ENCODE data around the gene ELFN2. TPM values are rescaled to one million over a fixed set of nuclear protein-coding genes. Genes with fewer than 3 reads are reported as not detected.

Gene ELFN2
- total RNA-seq, 1 donor from 2014 or later = 0.82 TPM

DNA sequence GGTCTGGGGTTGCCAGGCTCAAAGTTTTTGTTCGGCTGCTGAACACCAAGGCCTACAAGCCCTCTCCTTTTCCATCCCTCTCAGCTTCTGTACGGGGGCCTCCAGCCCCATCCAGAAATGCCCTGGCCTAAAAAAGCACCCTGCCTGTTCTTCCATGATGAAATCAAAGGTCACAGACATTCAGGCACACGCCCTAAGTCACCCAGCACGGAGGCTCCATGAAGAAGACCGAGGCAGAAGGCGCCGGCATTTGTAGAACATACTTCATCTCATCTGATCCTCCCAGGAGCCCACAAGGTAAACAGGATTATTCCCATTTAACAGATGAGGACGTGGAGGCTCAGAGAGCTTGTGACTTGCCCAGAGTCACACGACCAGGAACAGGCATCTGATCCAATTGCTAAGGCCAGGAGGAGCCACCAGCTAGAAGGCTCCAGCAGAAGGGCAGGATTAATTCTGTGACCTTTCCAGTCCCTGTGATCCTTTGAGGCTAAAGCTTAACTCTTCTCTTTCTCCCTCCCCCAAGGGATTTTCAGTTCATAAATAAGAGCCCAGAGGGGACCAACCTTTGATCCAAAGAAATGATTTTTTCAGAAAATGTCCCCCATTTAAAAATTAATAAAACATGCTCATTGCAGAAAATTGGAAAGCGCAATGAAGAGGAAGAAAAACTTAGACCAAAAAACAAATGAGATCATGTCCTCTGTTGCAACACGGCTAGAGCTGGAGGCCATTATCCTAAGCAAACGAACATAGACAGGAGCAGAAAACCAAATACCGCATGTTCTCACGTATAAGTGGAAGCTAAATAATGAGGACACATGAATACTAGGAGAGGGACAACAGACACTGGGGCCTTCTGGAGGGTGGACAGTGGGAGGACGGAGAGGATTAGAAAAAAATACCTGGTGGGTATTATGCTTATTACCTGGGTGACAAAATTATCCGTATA, 106.3 kb downstream of the ELFN2 start:
- peaks cover 39% of the 10 kb centered on the region for H3K27me3 ChIP-seq
- H3K9ac ChIP-seq = no peak overlapping the region
- TF ChIP-seq EZH2phosphoT487 (IDR thresholded peaks at IDR 0.05) (no peak), CTCF (IDR thresholded peaks at IDR 0.05) (no peak), EZH2 (IDR thresholded peaks at IDR 0.05) (no peak)
- peak overlapping the region; percentile 48 for H3K4me2 ChIP-seq
- peaks cover 16% of the 10 kb centered on the region for H3F3A ChIP-seq (ENCODE audit: low read depth)
- H3K9me3 ChIP-seq (ENCODE audit: low read depth) = no peaks in the 10 kb centered on the region
- peaks cover 50% of the 10 kb centered on the region for H3K27me3 Mint-ChIP-seq (ENCODE audit: insufficient read depth, low read depth)
- H3K79me2 ChIP-seq (ENCODE audit: low read depth) = no peaks in the 10 kb centered on the region
- H4K20me1 ChIP-seq (ENCODE audit: low read depth) = peaks cover 3% of the 10 kb centered on the region
- no peak overlapping the region for H3K4me3 ChIP-seq
- H3K27ac ChIP-seq = no peak overlapping the region
- no peaks in the 10 kb centered on the region for H3K36me3 Mint-ChIP-seq
- no peaks in the 10 kb centered on the region for H3K9me3 Mint-ChIP-seq
- H3K4me1 ChIP-seq = peaks cover 18% of the 10 kb centered on the region
- DNase-seq (ENCODE audit: low spot score) = peak; percentile 40
- no peak overlapping the region for H3K27ac Mint-ChIP-seq
- no peak overlapping the region for H3K4me3 Mint-ChIP-seq
- H3K36me3 ChIP-seq = no peaks in the 10 kb centered on the region
- H3K4me1 Mint-ChIP-seq = peaks cover 25% of the 10 kb centered on the region
- no peak overlapping the region for H2AFZ ChIP-seq (replicated peaks)

DNA sequence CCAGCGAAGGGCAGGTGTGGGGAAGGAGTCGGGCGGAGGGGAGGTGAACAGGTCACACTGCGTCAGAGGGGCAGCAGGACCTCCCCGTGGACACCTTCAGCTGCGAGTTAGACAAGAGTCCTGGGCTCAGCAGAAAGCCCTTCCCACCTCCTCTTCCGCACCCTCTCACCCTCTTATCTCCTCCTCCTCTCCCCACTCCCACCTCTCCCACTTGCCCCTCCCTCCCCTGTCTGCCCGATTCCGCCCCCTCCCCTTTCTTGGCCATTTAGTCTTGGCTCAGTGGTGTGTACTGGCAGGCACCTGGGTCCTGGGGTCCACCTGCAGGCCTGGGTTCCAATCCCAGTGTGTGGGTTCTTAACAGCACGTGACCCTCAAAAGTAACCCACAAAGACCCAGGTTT, 107.8 kb downstream of the ELFN2 start:
- no peak overlapping the region for H3K4me2 ChIP-seq
- Mint-ChIP-seq H3K27me3 (ENCODE audit: insufficient read depth, low read depth) (peaks cover 40% of the 10 kb centered on the region), H3K9me3 (no peaks in the 10 kb centered on the region), H3K4me3 (no peak overlapping the region), H3K4me1 (peaks cover 25% of the 10 kb centered on the region), H3K27ac (peak overlapping the region; percentile 17), H3K36me3 (no peaks in the 10 kb centered on the region)
- no peaks in the 10 kb centered on the region for H3K36me3 ChIP-seq
- H4K20me1 ChIP-seq (ENCODE audit: low read depth) = peaks cover 3% of the 10 kb centered on the region
- no peak overlapping the region for H3K9ac ChIP-seq
- H3K4me3 ChIP-seq = no peak overlapping the region
- TF ChIP-seq CTCF (IDR thresholded peaks at IDR 0.05) (no peak), EZH2 (IDR thresholded peaks at IDR 0.05) (no peak), EZH2phosphoT487 (IDR thresholded peaks at IDR 0.05) (no peak)
- no peak overlapping the region for H3K27ac ChIP-seq
- no peak overlapping the region for H2AFZ ChIP-seq (replicated peaks)
- H3F3A ChIP-seq (ENCODE audit: low read depth) = peaks cover 16% of the 10 kb centered on the region
- H3K79me2 ChIP-seq (ENCODE audit: low read depth) = no peaks in the 10 kb centered on the region
- no peak for DNase-seq (ENCODE audit: low spot score)
- peaks cover 24% of the 10 kb centered on the region for H3K27me3 ChIP-seq
- H3K4me1 ChIP-seq = peaks cover 11% of the 10 kb centered on the region
- no peaks in the 10 kb centered on the region for H3K9me3 ChIP-seq (ENCODE audit: low read depth)

- peaks cover 31% of the 10 kb centered on the region for H3K27me3 Mint-ChIP-seq (ENCODE audit: insufficient read depth, low read depth)
Observed at GRCh38 chr22:37318364-37319109, 108.7 kb downstream of the ELFN2 start.

More at GRCh38 chr22:37318364-37319109, 108.7 kb downstream of the ELFN2 start:
- Histone ChIP-seq H3F3A (ENCODE audit: low read depth) (peaks cover 11% of the 10 kb centered on the region), H3K27ac (no peak overlapping the region), H3K9me3 (ENCODE audit: low read depth) (no peaks in the 10 kb centered on the region), H3K27me3 (peaks cover 14% of the 10 kb centered on the region), H2AFZ (replicated peaks) (no peak overlapping the region), H3K4me2 (no peak overlapping the region), H3K4me3 (no peak overlapping the region), H4K20me1 (ENCODE audit: low read depth) (no peaks in the 10 kb centered on the region), H3K79me2 (ENCODE audit: low read depth) (no peaks in the 10 kb centered on the region), H3K9ac (no peak overlapping the region), H3K36me3 (no peaks in the 10 kb centered on the region), H3K4me1 (peaks cover 7% of the 10 kb centered on the region)
- Mint-ChIP-seq H3K36me3 (no peaks in the 10 kb centered on the region), H3K27ac (peak overlapping the region; percentile 17), H3K4me1 (peaks cover 23% of the 10 kb centered on the region), H3K4me3 (no peak overlapping the region), H3K9me3 (no peaks in the 10 kb centered on the region)
- DNase-seq (ENCODE audit: low spot score) = peak; percentile 28
- TF ChIP-seq EZH2 (IDR thresholded peaks at IDR 0.05) (no peak), CTCF (IDR thresholded peaks at IDR 0.05) (peak; percentile 23)

Other genes starting within 250 kb of the ELFN2 start
- 7.2 and 12.2 TPM in 2 replicates for gene C1QTNF6, start 239.2 kb downstream of the ELFN2 start, total RNA-seq (ENCODE audit: low replicate concordance)
- gene SSTR3, start 215.0 kb downstream of the ELFN2 start, total RNA-seq (ENCODE audit: low replicate concordance) = 0.19 and 0.53 TPM in 2 replicates
- 1.7 and 2.1 TPM in 2 replicates for gene RAC2, start 183.2 kb downstream of the ELFN2 start, total RNA-seq (ENCODE audit: low replicate concordance)
- not detected in 2 replicates for gene CYTH4, start 145.0 kb downstream of the ELFN2 start, total RNA-seq (ENCODE audit: low replicate concordance)
- 2.3 and 10.6 TPM in 2 replicates for gene MFNG, start 58.9 kb upstream of the ELFN2 start, total RNA-seq (ENCODE audit: low replicate concordance)
- gene CARD10, start 91.9 kb upstream of the ELFN2 start, total RNA-seq (ENCODE audit: low replicate concordance) = 1.5 and 6.2 TPM in 2 replicates
- gene CDC42EP1, start 133.0 kb upstream of the ELFN2 start, total RNA-seq (ENCODE audit: low replicate concordance) = 0.84 and 1.8 TPM in 2 replicates
- not detected in 2 replicates for gene LGALS2, start 152.6 kb upstream of the ELFN2 start, total RNA-seq (ENCODE audit: low replicate concordance)
- 62.3 and 71.7 TPM in 2 replicates for gene GGA1, start 181.4 kb upstream of the ELFN2 start, total RNA-seq (ENCODE audit: low replicate concordance)
- 10.3 and 10.9 TPM in 2 replicates for gene SH3BP1, start 212.2 kb upstream of the ELFN2 start, total RNA-seq (ENCODE audit: low replicate concordance)
- gene PDXP, start 231.2 kb upstream of the ELFN2 start, total RNA-seq (ENCODE audit: low replicate concordance) = 25.1 and 57.0 TPM in 2 replicates
- gene LGALS1, start 248.2 kb upstream of the ELFN2 start, total RNA-seq (ENCODE audit: low replicate concordance) = 14.9 and 42.9 TPM in 2 replicates

Measured in neural progenitor cell (in vitro differentiated cells).